HS-5 (cell line): ENCODE measurements around the gene MLPH.

Source experiments
- DNase-seq: peaks from one replicate; pipeline ENCODE4 v3.0.0-alpha.2; 2012; ENCODE audit warnings: low read depth

MLPH gene

GRCh38 chr2:237569041-237569440, 82.0 kb downstream of the MLPH start:
- DNase-seq: no peak

- no peak for DNase-seq
Observed at GRCh38 chr2:237569896-237570295, 82.8 kb downstream of the MLPH start.

- DNase-seq: no peak
Observed at GRCh38 chr2:237570776-237571335, 83.8 kb downstream of the MLPH start.

GRCh38 chr2:237571551-237571950, 84.5 kb downstream of the MLPH start:
- no peak for DNase-seq

- peak; percentile 63 for DNase-seq
Observed at GRCh38 chr2:237572021-237572741, 85.1 kb downstream of the MLPH start.

GRCh38 chr2:237572742-237573101, 85.7 kb downstream of the MLPH start:
- DNase-seq: no peak

GRCh38 chr2:237573721-237574415, 86.8 kb downstream of the MLPH start:
- DNase-seq: no peak

- no peak for DNase-seq
Observed at GRCh38 chr2:237574467-237574866, 87.4 kb downstream of the MLPH start.

- no peak for DNase-seq
Observed at GRCh38 chr2:237574894-237575868, 88.1 kb downstream of the MLPH start.

GRCh38 chr2:237575869-237576862, 89.1 kb downstream of the MLPH start:
- no peak for DNase-seq

- DNase-seq: no peak
Observed at GRCh38 chr2:237576974-237577373, 89.9 kb downstream of the MLPH start.

GRCh38 chr2:237577458-237577857, 90.4 kb downstream of the MLPH start:
- DNase-seq: no peak

GRCh38 chr2:237577956-237578870, 91.2 kb downstream of the MLPH start:
- DNase-seq: no peak

GRCh38 chr2:237581326-237581725, 94.3 kb downstream of the MLPH start:
- no peak for DNase-seq

GRCh38 chr2:237581751-237582746, 95.0 kb downstream of the MLPH start:
- no peak for DNase-seq

GRCh38 chr2:237583385-237584295, 96.6 kb downstream of the MLPH start:
- no peak for DNase-seq

- no peak for DNase-seq
Observed at GRCh38 chr2:237585590-237586221, 98.7 kb downstream of the MLPH start.
